ENCODE measurements around the gene ATP2B3.

Gene ATP2B3

DNA sequence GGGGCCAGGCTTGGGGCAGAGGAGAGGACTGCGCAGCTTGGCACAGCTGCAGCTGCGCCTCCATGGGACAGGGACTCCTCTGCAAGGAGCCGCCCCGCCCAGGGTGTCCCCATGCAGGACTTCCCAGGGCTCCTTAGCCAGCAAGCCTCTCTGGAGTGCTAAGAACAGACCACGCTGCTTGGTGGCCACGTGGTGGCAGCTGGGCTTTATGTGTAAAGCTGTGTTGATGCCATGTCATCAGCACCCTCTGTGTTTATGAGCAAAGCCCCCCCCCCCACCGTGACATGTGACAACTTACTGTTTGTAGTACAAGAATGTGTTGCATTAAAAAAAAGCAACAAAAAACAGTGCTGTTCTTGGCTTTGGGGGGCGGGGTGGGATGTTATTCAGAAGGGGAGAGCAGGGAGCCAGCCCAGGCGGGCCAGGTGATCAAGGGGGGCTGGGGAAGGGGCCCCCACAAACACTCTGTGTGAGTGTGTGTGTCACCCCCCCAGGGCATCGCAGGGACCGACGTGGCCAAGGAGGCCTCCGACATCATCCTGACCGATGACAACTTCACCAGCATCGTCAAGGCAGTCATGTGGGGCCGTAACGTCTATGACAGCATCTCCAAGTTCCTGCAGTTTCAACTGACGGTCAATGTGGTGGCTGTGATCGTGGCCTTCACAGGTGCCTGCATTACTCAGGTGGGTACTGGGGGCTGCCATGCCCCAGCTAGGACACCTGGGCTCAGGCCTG, 40.3 kb downstream of the ATP2B3 start:
- TF ChIP-seq CTCF (IDR thresholded peaks at IDR 0.05; ENCODE audit: control insufficient read depth, extremely low read depth, insufficient read depth) = no peak
- H3K4me3 ChIP-seq (ENCODE audit: low read depth, low read length) = no peak overlapping the region
- no peak for DNase-seq (ENCODE audit: low read depth)

DNA sequence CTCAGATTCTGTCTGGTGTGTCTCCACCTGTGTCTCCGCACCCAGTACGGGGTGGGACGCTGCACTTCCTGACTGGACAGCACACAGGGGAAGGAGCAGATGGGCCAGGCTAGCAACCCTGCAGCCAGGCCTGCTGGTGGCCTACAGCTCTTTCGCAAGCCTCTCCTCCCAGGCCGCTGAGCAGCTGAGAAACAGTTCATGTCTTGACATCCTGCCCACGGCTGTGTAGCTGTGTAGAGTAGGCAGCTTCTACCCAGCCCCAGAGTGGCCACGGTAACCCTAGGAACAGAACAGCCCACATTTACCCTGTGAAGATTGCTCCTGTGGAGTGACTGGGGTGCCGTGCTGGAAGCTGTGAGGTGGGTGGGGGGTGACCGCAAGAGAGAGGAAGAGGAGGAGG, 42.6 kb downstream of the ATP2B3 start:
- no peak for TF ChIP-seq CTCF (IDR thresholded peaks at IDR 0.05; ENCODE audit: control insufficient read depth, extremely low read depth, insufficient read depth)
- no peak for DNase-seq (ENCODE audit: low read depth)

DNA sequence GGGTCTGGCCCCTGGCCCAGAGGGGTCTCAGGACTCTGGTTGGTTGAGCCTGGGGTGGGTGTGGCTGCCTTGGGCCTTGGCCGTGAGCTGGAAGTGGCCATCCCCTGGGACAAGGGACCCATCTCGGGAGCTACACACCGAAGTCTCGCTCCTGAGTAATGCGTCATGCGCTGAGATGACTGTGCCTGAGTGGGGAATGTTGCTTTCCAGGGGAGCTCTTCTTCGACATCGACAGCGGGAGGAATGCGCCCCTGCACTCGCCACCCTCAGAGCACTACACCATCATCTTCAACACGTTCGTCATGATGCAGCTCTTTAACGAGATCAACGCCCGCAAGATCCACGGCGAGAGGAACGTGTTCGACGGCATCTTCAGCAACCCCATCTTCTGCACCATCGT, 43.0 kb downstream of the ATP2B3 start:
- no peak for TF ChIP-seq CTCF (IDR thresholded peaks at IDR 0.05; ENCODE audit: control insufficient read depth, extremely low read depth, insufficient read depth)
- DNase-seq (ENCODE audit: low read depth) = no peak
- no peak overlapping the region for H3K4me3 ChIP-seq (ENCODE audit: low read depth, low read length)

More for the DNA sequence above, 42.6 kb downstream of the ATP2B3 start:
- H3K4me3 ChIP-seq (ENCODE audit: low read depth, low read length) = no peak overlapping the region

GRCh38 chrX:153561337-153561736, 43.9 kb downstream of the ATP2B3 start:
- no peak overlapping the region for H3K4me3 ChIP-seq (ENCODE audit: low read depth, low read length)
- DNase-seq (ENCODE audit: low read depth) = no peak
- TF ChIP-seq CTCF (IDR thresholded peaks at IDR 0.05; ENCODE audit: control insufficient read depth, extremely low read depth, insufficient read depth) = no peak

- no peak overlapping the region for H3K4me3 ChIP-seq (ENCODE audit: low read depth, low read length)
- TF ChIP-seq CTCF (IDR thresholded peaks at IDR 0.05; ENCODE audit: control insufficient read depth, extremely low read depth, insufficient read depth) = no peak
- DNase-seq (ENCODE audit: low read depth) = no peak
These were observed 45.1 kb downstream of the ATP2B3 start for GRCh38 chrX:153562546-153562945.

DNA sequence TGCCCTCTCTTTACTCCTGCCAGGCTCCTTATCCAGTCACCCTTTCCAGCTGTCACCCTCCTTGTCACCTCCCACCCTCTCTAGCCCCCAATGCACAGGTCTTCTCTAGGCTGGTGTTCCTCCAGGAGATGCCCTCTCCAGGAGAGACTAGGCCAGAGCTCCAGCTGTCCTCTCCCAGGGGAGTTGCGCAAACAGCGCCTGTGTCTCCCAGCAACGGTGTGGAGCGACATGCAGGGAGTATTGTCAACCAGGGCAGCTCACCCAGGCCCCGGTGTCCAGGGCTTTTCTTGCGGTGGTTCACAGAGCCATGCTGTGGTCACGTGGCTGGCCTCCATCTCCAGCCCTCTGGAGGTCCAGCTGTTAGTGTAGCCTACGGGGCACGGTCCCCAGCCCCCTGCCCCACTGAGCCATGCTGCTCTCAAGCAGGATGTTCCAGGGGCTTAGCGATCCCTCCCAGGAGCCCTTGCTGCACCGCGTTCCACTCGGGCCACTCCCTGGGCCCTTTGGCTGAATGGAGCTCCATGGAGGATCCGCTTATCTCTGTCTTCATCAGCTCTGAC, 46.7 kb downstream of the ATP2B3 start:
- no peak overlapping the region for H3K4me3 ChIP-seq (ENCODE audit: low read depth, low read length)
- no peak for TF ChIP-seq CTCF (IDR thresholded peaks at IDR 0.05; ENCODE audit: control insufficient read depth, extremely low read depth, insufficient read depth)
- DNase-seq (ENCODE audit: low read depth) = no peak
